Dedifferentiated amniotic fluid mesenchymal stem cell (primary cell): Measurements from ENCODE around the gene CHI3L2.

Experiments
- DNase-seq: peaks from one replicate; pipeline ENCODE4 v3.0.0-alpha.2; 2016; ENCODE audit errors: extremely low spot score

CHI3L2 gene

GRCh38 chr1:111221276-111221632 lies 6.3 kb upstream of the CHI3L2 start:
- no peak for DNase-seq

GRCh38 chr1:111221633-111222291 lies 5.8 kb upstream of the CHI3L2 start:
- no peak for DNase-seq

GRCh38 chr1:111222308-111223125 lies 5.0 kb upstream of the CHI3L2 start:
- peak; percentile 18 for DNase-seq

GRCh38 chr1:111223126-111223685 lies 4.3 kb upstream of the CHI3L2 start:
- DNase-seq, result no peak

- no peak for DNase-seq
These were observed 2.4 kb upstream of the CHI3L2 start for GRCh38 chr1:111225091-111225490.

GRCh38 chr1:111225717-111226400 lies 1.7 kb upstream of the CHI3L2 start:
- no peak for DNase-seq

GRCh38 chr1:111227851-111228747 lies 586 bp downstream of the CHI3L2 start:
- peak; percentile 66 for DNase-seq

GRCh38 chr1:111228748-111229126 lies 1.2 kb downstream of the CHI3L2 start:
- no peak for DNase-seq

- no peak for DNase-seq
These were observed 4.6 kb downstream of the CHI3L2 start for GRCh38 chr1:111232134-111232533.

GRCh38 chr1:111234258-111234657 lies 6.7 kb downstream of the CHI3L2 start:
- no peak for DNase-seq

- DNase-seq, result peak; percentile 19
These were observed 7.4 kb downstream of the CHI3L2 start for GRCh38 chr1:111234866-111235265.

GRCh38 chr1:111236379-111236778 lies 8.9 kb downstream of the CHI3L2 start:
- no peak for DNase-seq

- DNase-seq, result no peak
These were observed 9.3 kb downstream of the CHI3L2 start for GRCh38 chr1:111236806-111237205.

- no peak for DNase-seq
These were observed 10.7 kb downstream of the CHI3L2 start for GRCh38 chr1:111238056-111238795.

GRCh38 chr1:111241797-111242196 lies 14.3 kb downstream of the CHI3L2 start:
- no peak for DNase-seq

- DNase-seq, result no peak
These were observed 15.5 kb downstream of the CHI3L2 start for GRCh38 chr1:111242805-111243523.

- DNase-seq, result no peak
These were observed 19.8 kb downstream of the CHI3L2 start for GRCh38 chr1:111247125-111247838.

- no peak for DNase-seq
These were observed 22.4 kb downstream of the CHI3L2 start for GRCh38 chr1:111249960-111250359.

GRCh38 chr1:111251570-111251969 lies 24.1 kb downstream of the CHI3L2 start:
- no peak for DNase-seq
